LNCAP (cell line): Measurements from ENCODE around the gene NTN1.

Experiments
- TF ChIP-seq, protein P1 (sequence below): fragments of 450-650 bp; IDR thresholded peaks from 2 replicates; pipeline ENCODE4 v1.5.1; 2017; ENCODE audit warnings: mild to moderate bottlenecking

The NTN1 gene

DNA sequence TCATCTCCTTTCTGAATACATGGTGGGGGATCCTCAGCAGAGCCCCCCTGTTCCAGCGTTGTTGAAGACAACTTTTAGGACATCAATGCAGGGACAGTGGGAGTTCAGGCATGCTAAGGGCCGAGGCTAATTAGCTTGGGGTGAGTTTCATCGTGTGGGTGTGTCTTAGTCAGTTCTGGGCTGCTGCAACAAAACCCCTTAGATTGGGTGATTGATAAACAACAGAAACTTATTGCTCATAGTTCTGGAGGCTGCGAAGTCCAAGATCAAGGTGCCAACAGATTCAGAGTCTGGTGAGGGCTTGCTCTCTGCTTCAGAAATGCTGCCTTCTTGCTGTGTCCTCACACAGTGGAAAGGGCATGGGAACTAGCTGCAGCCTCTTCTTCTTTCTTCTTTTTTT, 214.0 kb downstream of the NTN1 start:
- TF ChIP-seq, protein P1, sequence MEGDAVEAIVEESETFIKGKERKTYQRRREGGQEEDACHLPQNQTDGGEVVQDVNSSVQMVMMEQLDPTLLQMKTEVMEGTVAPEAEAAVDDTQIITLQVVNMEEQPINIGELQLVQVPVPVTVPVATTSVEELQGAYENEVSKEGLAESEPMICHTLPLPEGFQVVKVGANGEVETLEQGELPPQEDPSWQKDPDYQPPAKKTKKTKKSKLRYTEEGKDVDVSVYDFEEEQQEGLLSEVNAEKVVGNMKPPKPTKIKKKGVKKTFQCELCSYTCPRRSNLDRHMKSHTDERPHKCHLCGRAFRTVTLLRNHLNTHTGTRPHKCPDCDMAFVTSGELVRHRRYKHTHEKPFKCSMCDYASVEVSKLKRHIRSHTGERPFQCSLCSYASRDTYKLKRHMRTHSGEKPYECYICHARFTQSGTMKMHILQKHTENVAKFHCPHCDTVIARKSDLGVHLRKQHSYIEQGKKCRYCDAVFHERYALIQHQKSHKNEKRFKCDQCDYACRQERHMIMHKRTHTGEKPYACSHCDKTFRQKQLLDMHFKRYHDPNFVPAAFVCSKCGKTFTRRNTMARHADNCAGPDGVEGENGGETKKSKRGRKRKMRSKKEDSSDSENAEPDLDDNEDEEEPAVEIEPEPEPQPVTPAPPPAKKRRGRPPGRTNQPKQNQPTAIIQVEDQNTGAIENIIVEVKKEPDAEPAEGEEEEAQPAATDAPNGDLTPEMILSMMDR, result no peak

DNA sequence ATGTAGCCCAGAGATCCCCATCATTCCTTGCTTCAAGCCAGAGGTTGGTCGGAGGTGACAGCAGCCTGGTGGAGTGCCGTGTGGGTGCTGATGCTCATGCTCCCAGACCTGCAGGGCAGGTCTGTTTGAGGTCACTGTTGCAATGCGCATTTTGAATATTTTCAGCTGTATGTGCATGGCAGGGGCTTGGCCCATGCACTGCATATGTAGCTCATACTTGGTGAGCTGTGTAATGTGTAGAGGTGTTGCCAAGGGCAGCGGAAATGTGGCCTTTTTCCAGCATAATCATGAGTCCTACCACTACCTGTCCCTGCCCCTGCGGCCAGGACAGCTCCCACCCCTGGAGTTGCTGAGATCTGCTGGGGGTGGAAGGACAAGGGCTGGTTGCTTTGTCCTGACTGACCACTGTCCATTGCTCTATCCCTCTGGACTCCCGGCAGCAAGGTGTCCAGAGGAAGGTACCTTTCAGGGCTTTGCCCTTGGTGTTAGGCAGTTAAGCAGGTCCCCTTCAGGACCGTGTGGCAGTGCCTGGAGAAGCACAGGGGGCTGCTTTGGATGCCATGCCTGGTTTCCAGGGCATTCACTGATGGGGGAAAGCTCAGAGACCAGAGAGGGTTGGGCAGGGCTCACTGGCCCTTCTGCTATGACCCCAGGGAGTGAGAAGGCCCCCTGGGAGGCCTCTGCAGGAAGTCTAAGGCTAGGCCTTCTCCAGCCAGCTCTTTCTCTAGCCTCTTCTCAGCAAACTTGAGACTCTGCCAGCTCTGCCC, 215.2 kb downstream of the NTN1 start:
- TF ChIP-seq, protein P1, result no peak

DNA sequence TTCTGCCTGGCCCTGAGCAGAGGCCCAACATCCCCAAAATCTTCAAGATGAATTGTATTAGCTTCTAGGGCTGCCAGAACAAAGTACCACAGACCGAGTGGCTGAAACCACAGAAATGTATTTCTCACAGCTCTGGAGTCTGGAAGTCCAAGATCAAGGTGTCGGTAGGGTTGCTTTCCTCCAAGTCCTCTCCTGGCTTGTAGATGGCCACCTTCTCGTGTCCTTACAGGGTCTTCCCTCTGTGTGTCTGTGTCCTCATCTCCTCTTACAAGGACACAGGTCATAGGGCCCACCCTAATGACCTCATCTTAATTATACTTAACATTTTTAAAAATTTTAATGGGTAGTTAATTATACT, 215.7 kb downstream of the NTN1 start:
- TF ChIP-seq, protein P1, result no peak

DNA sequence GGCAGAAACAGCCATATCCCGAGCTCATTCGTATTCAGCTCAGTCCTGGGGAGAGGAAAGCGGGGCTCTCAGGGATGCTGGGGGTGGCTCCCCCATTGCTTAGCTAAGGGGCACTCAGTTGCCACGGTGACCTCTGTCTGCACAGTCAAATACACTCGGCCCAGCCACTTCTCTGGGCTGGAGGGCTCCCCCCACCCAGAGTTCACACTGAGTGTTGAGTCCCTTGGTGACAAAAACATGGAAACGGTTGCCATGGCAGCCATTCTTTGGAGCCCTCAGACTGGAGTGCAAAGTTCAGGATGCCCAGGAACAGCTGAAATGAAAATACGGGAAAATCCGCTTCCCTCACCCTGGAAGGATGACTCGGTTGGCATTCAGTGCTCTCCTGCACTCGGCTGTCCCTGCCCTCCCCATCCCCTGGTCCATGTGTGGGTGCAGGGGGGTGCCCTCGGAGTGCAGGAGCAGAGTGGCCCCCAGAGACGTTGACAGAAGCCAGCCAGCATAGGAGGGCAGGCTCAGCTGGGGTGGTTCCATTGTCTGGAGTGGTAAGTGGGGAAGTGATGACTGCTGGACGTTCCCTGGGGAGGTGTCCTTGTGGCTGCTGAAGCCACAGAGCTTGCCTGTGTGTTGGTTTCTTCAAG, 216.5 kb downstream of the NTN1 start:
- TF ChIP-seq, protein P1, result no peak

DNA sequence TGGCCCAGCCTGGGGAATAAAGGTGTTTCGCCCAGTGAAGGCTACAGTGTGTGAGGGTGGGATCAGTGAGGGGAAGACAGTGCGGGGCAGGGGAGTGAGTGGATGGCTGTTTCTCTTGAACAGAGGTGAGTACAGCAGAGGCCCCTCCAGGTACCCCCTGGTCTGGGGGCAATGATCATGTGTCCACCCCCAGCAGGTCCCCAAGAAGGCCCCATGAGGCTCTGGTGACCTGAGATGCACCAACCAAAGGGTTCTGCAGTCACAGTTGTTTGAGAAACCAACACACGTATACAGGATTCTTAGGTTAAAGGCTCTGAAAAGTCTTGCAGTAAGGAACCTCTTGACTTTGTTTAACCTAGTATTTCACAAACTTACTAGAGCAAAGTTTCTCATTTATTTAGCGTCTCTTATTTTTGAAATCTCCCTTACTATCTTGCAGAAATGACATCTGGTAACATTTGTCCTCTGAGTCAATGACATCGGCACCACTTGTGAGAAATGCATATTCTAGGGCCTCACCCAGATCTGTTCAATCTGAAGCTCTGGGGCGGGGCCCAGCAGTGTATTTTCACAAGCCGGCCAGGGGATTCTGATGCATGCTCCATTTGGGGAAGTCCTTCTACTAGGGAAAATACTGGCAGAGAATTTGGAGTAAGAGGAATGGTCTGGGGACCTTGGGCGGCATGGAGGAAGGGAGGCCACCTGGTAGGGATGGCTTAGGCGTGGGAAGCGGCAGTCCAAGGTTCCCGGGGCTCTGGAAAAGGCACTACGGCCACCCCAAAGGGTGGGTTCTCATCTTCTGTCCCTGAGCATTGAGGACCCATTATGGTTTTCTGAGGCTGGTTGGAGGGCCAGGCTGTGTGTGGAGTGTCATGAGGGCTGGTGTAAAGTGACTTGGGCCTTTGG, 217.3 kb downstream of the NTN1 start:
- TF ChIP-seq, protein P1, result no peak

DNA sequence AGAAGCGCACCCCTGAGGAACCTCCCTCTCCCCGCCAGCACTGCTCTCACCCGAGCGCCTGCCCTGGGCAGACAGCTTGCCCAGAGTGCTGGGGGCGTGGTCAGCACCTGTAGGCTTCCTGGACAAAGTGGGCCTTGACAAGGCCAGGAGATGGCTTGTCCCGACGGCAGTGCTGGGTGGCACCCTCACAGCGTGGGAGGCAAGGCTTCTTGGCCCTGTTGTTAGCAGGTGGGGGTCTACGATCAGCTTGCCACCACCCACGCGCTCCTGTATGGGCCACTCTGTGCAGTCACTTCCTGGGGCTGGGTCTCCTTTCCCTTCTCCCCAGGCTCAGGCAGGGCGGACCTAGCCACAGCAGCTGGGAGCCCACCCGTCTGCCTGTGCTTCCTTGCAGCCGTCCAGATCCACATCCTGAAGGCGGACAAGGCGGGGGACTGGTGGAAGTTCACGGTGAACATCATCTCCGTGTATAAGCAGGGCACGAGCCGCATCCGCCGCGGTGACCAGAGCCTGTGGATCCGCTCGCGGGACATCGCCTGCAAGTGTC, 218.0 kb downstream of the NTN1 start:
- TF ChIP-seq, protein P1, result no peak

DNA sequence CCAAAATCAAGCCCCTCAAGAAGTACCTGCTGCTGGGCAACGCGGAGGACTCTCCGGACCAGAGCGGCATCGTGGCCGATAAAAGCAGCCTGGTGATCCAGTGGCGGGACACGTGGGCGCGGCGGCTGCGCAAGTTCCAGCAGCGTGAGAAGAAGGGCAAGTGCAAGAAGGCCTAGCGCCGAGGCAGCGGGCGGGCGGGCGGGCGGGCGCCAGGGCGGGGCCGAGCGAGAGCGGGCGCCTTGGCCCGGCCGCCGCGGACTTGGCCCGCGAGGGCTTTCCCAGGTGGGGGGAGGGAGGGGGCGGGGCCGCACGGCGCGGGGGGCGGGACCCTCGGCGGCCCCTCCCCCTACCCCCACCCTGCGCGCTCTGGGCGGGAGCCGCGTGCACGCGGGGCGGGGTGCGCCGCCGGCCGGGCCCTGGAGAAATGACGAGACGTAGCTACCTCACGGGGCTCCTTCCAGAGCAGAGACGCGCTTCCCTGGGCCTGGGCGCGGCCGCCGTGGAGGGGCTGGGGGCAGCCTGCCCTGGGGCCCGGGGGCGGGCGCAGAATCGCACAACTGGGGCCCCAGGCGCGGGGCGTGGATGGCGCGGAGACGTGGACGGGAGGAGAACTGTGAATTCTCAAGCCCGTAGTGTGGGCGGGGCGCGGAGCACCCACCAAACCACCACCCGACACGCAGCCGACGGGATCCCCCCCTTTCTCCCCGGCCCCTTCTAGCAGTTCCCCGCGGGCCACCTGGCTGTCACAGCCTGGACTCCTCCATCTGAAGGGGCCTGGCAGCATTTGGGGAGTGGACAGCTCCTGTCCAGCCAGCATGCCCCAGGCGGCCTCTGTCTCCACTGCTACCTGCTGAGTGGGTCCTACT, 218.7 kb downstream of the NTN1 start:
- TF ChIP-seq, protein P1, result no peak
